ENCODE measurements around the gene SVIL. TPM values are rescaled to one million over a fixed set of nuclear protein-coding genes. Genes with fewer than 3 reads are reported as not detected.

Gene SVIL
- total RNA-seq (2021) = 13.1 and 15.3 TPM in 2 replicates
- long read RNA-seq, partial matches to known transcripts = 10 of 17 reads
- long read RNA-seq, other reads (novel, unspliced or antisense) = 7 of 17 reads

- H2BK20ac ChIP-seq (ENCODE audit: low read depth, low read length, poor library complexity, severe bottlenecking) = no peak within 1 kb of the TSS
- no peak within 1 kb of the TSS for H4K8ac ChIP-seq (replicated peaks; ENCODE audit: insufficient read length, low read depth, low read length)
- H2AK5ac ChIP-seq (ENCODE audit: insufficient read length, low read length) = no peak within 1 kb of the TSS
- H3K9me3 Mint-ChIP-seq = peaks cover 2 to 4% of the 10 kb centered on the region in 2 experiments
- H2BK12ac ChIP-seq (ENCODE audit: insufficient read length, low read depth, low read length) = no peak within 1 kb of the TSS
- no peak within 1 kb of the TSS for H3K56ac ChIP-seq (ENCODE audit: insufficient read length, low read depth, low read length)
- no peak within 1 kb of the TSS for H3K23ac ChIP-seq (ENCODE audit: insufficient read length, low read depth, low read length)
- peak within 1 kb of the TSS; percentile 12; the same call in 1 of the 2 replicates for H3K14ac ChIP-seq (ENCODE audit: insufficient read depth, low read length)
- H4K91ac ChIP-seq (ENCODE audit: insufficient read length, low read depth, low read length) = no peak within 1 kb of the TSS
- H3K27ac Mint-ChIP-seq = peak within 1 kb of the TSS; percentile 82 to 89 (median 86); a peak in 6 of 7 replicates
- H2BK15ac ChIP-seq (ENCODE audit: low read depth, low read length) = no peak within 1 kb of the TSS
- peaks cover 7% of the 10 kb centered on the region; the same call in 1 of the 2 replicates for H3K4me1 ChIP-seq (ENCODE audit: insufficient read depth, low read length)
- H3K36me3 Mint-ChIP-seq (ENCODE audit: insufficient read depth in 1 of 3, low read depth in 3 of 3) = peaks cover 5 to 13% (median 6%) of the 10 kb centered on the region in 3 experiments; a peak in 6 of 7 replicates
- H3K79me1 ChIP-seq (ENCODE audit: insufficient read depth, low read depth, low read length, poor library complexity, severe bottlenecking) = no peaks in the 10 kb centered on the region
- no peak within 1 kb of the TSS for H3K18ac ChIP-seq (ENCODE audit: insufficient read length, low read depth, low read length)
- H3K4me3 Mint-ChIP-seq = peak within 1 kb of the TSS; percentile 39 to 41
- H3K23me2 ChIP-seq (ENCODE audit: insufficient read length, low read depth, low read length, poor library complexity, severe bottlenecking) = no peaks in the 10 kb centered on the region
- WGBS (ENCODE audit: extremely low coverage, insufficient read length, low lambda C conversion rate) = no CpG with 5 or more reads among the region's 10 CpGs
- H3K27me3 ChIP-seq (ENCODE audit: insufficient read depth, low read length) = no peaks in the 10 kb centered on the region
- TF ChIP-seq CTCF (conservative IDR thresholded peaks at IDR 0.05) = peak; percentile 4; the same call in 1 of the 3 replicates
- no peak within 1 kb of the TSS for H3K27ac ChIP-seq (ENCODE audit: insufficient read length, low read depth, low read length)
- H4K5ac ChIP-seq (ENCODE audit: insufficient read length, low read depth, low read length) = no peak within 1 kb of the TSS
- no peak within 1 kb of the TSS for H3K4ac ChIP-seq (ENCODE audit: low read depth, low read length)
- H3K4me1 Mint-ChIP-seq = peaks cover 35 to 36% of the 10 kb centered on the region in 2 experiments
- H3K9ac ChIP-seq (ENCODE audit: extremely low read depth, insufficient read length, low read length) = no peak within 1 kb of the TSS
- no peak within 1 kb of the TSS for H3T11ph ChIP-seq (ENCODE audit: low read length)
- H2BK5ac ChIP-seq (ENCODE audit: insufficient read length, low read length) = no peak within 1 kb of the TSS
- no peaks in the 10 kb centered on the region for H3K79me2 ChIP-seq (ENCODE audit: insufficient read depth, low read length)
- peak within 1 kb of the TSS; percentile 58 for H3K4me2 ChIP-seq (ENCODE audit: insufficient read depth, insufficient read length, low read length)
- DNase-seq = peak; percentile 64
- no peak within 1 kb of the TSS for H2AFZ ChIP-seq (ENCODE audit: low read length)
- H3K9me3 ChIP-seq (ENCODE audit: control insufficient read depth, low read depth, low read length) = no peaks in the 10 kb centered on the region
- H2BK120ac ChIP-seq (ENCODE audit: low read depth, low read length, poor library complexity, severe bottlenecking) = no peak within 1 kb of the TSS
- H3K27me3 Mint-ChIP-seq (ENCODE audit: low read depth) = no peaks in the 10 kb centered on the region
- H4K20me1 ChIP-seq (ENCODE audit: control insufficient read depth, insufficient read depth, insufficient read length) = no peaks in the 10 kb centered on the region
Observed at GRCh38 chr10:29634764-29635625, at the start of gene SVIL. SVIL (minus strand) TSS chr10:29634971; CDS start chr10:29555058, 79,913 bp downstream.
